Parathyroid adenoma (tissue), 2 donors: ENCODE results near the gene LGSN.

Experiments used
- H2AFZ ChIP-seq: fragments of 300-600 bp; sonication (generic); one replicate; pipeline ENCODE4 v1.7.0; 2017; ENCODE audit warnings: antibody characterized with exemption, mild to moderate bottlenecking
- H3K27ac ChIP-seq: fragments of 300-600 bp; sonication (generic); one replicate; pipeline ENCODE4 v1.7.0; 2017
- H3K27me3 ChIP-seq: fragments of 300-600 bp; sonication (generic); one replicate; pipeline ENCODE4 v1.7.0; 2017; ENCODE audit warnings: low read length; ENCODE audit not compliant: control insufficient read depth, insufficient read depth
- H3K36me3 ChIP-seq: fragments of 300-600 bp; sonication (generic); one replicate; pipeline ENCODE4 v1.7.0; 2017; ENCODE audit warnings: low read length; ENCODE audit not compliant: control insufficient read depth, insufficient read depth
- H3K4me1 ChIP-seq: fragments of 300-600 bp; sonication (generic); one replicate; pipeline ENCODE4 v1.7.0; 2017; ENCODE audit warnings: control low read depth
- H3K4me2 ChIP-seq: fragments of 300-600 bp; sonication (generic); one replicate; pipeline ENCODE4 v1.7.0; 2017; ENCODE audit warnings: low read length
- H3K4me3 ChIP-seq: fragments of 300-600 bp; sonication (generic); one replicate; pipeline ENCODE4 v1.7.0; 2017; ENCODE audit warnings: low read depth, low read length
- H3K79me2 ChIP-seq: fragments of 300-600 bp; sonication (generic); one replicate; pipeline ENCODE4 v1.7.0; 2017; ENCODE audit warnings: control low read depth
- H3K9ac ChIP-seq: fragments of 300-600 bp; sonication (generic); one replicate; pipeline ENCODE4 v1.7.0; 2017; ENCODE audit warnings: mild to moderate bottlenecking
- H3K9me3 ChIP-seq: fragments of 300-600 bp; sonication (generic); one replicate; pipeline ENCODE4 v1.7.0; 2017; ENCODE audit warnings: low read length; ENCODE audit not compliant: control insufficient read depth
- CTCF ChIP-seq: fragments of 300-600 bp; sonication (generic); IDR thresholded peaks from one replicate; pipeline ENCODE4 v1.7.0; 2017; ENCODE audit warnings: antibody characterized with exemption, mild to moderate bottlenecking
- donor health status: primary hyperparathyroidism.

The LGSN gene

GRCh38 chr6:63259153-63259552 is 60.6 kb downstream of the LGSN start:
- Histone ChIP-seq H2AFZ (no peak overlapping the region), H3K27ac (no peak overlapping the region)
- no peak for TF ChIP-seq CTCF

GRCh38 chr6:63249875-63250482 is 69.8 kb downstream of the LGSN start:
- Histone ChIP-seq H2AFZ (no peak overlapping the region), H3K4me2 (no peak overlapping the region), H3K79me2 (no peaks in the 10 kb centered on the region), H3K4me1 (no peaks in the 10 kb centered on the region), H3K27me3 (no peaks in the 10 kb centered on the region), H3K9ac (no peak overlapping the region), H3K9me3 (no peaks in the 10 kb centered on the region), H3K27ac (no peak overlapping the region), H3K36me3 (no peaks in the 10 kb centered on the region), H3K4me3 (no peak overlapping the region)
- no peak for TF ChIP-seq CTCF

More at GRCh38 chr6:63259153-63259552, 60.6 kb downstream of the LGSN start:
- Histone ChIP-seq H3K79me2 (no peaks in the 10 kb centered on the region), H3K9ac (no peak overlapping the region), H3K9me3 (no peaks in the 10 kb centered on the region), H3K4me2 (no peak overlapping the region), H3K36me3 (no peaks in the 10 kb centered on the region), H3K4me3 (no peak overlapping the region), H3K4me1 (no peaks in the 10 kb centered on the region), H3K27me3 (no peaks in the 10 kb centered on the region)

GRCh38 chr6:63246581-63246980 is 73.2 kb downstream of the LGSN start:
- Histone ChIP-seq H3K27me3 (no peaks in the 10 kb centered on the region), H3K9ac (no peak overlapping the region), H3K4me2 (no peak overlapping the region), H3K9me3 (no peaks in the 10 kb centered on the region), H3K4me3 (no peak overlapping the region), H3K36me3 (no peaks in the 10 kb centered on the region), H3K4me1 (no peaks in the 10 kb centered on the region), H3K27ac (no peak overlapping the region), H3K79me2 (no peaks in the 10 kb centered on the region), H2AFZ (no peak overlapping the region)
- no peak for TF ChIP-seq CTCF

- no peaks in the 10 kb centered on the region for H3K9me3 ChIP-seq
- H2AFZ ChIP-seq = no peak overlapping the region
- H3K4me2 ChIP-seq = no peak overlapping the region
- no peaks in the 10 kb centered on the region for H3K79me2 ChIP-seq
- TF ChIP-seq CTCF = no peak
- H3K4me3 ChIP-seq = no peak overlapping the region
- no peaks in the 10 kb centered on the region for H3K36me3 ChIP-seq
- H3K9ac ChIP-seq = no peak overlapping the region
- no peaks in the 10 kb centered on the region for H3K27me3 ChIP-seq
- H3K27ac ChIP-seq = no peak overlapping the region
- no peaks in the 10 kb centered on the region for H3K4me1 ChIP-seq
Measured at GRCh38 chr6:63245909-63246308, 73.9 kb downstream of the LGSN start.

- TF ChIP-seq CTCF = no peak
- no peak overlapping the region for H3K9ac ChIP-seq
- no peaks in the 10 kb centered on the region for H3K4me1 ChIP-seq
- H3K79me2 ChIP-seq = no peaks in the 10 kb centered on the region
- no peak overlapping the region for H3K4me3 ChIP-seq
- no peaks in the 10 kb centered on the region for H3K9me3 ChIP-seq
- H3K4me2 ChIP-seq = no peak overlapping the region
- H3K36me3 ChIP-seq = no peaks in the 10 kb centered on the region
- H2AFZ ChIP-seq = no peak overlapping the region
- no peak overlapping the region for H3K27ac ChIP-seq
- no peaks in the 10 kb centered on the region for H3K27me3 ChIP-seq
Measured at GRCh38 chr6:63245420-63245819, 74.4 kb downstream of the LGSN start.
